MM.1S (cell line): ENCODE results near the gene GPX4.

Experiments used
- DNase-seq: peaks from one replicate; pipeline ENCODE4 v3.0.0-alpha.2; 2015
- H2AFZ ChIP-seq: fragments of 300-600 bp; sonication (generic); 2 replicates; pipeline ENCODE4 v1.6.0; 2016; ENCODE audit warnings: antibody characterized with exemption, low read length
- H3F3A ChIP-seq: fragments of 300-600 bp; sonication (generic); 2 replicates; pipeline ENCODE4 v1.6.1; 2016; ENCODE audit warnings: mild to moderate bottlenecking, antibody characterized with exemption, low read length, moderate library complexity, mixed read lengths; ENCODE audit not compliant: insufficient read depth
- H3K27ac ChIP-seq: fragments of 300-600 bp; sonication (generic); 2 replicates; pipeline ENCODE4 v1.5.1; 2016; ENCODE audit warnings: mild to moderate bottlenecking, low read length
- H3K27me3 ChIP-seq: fragments of 300-600 bp; sonication (generic); replicated peaks from 2 replicates; pipeline ENCODE4 v1.6.0; 2016; ENCODE audit warnings: low read length; ENCODE audit not compliant: insufficient read depth
- H3K36me3 ChIP-seq: fragments of 300-600 bp; sonication (generic); replicated peaks from 2 replicates; pipeline ENCODE4 v1.6.1; 2016; ENCODE audit warnings: mild to moderate bottlenecking, low read length, mixed read lengths; ENCODE audit not compliant: insufficient read depth
- H3K4me1 ChIP-seq: fragments of 300-600 bp; sonication (generic); 2 replicates; pipeline ENCODE4 v1.6.1; 2016; ENCODE audit warnings: low read length, mixed read lengths
- H3K4me2 ChIP-seq: fragments of 300-600 bp; sonication (generic); 2 replicates; pipeline ENCODE4 v1.6.0; 2016; ENCODE audit warnings: low read depth, low read length
- H3K4me3 ChIP-seq: fragments of 300-600 bp; sonication (generic); 2 replicates; pipeline ENCODE4 v1.5.1; 2016; ENCODE audit warnings: low read length, mixed read lengths
- H3K79me2 ChIP-seq: fragments of 300-600 bp; sonication (generic); 2 replicates; pipeline ENCODE4 v1.6.1; 2016; ENCODE audit warnings: mixed run types, low read length, mixed read lengths
- H3K9ac ChIP-seq: fragments of 300-600 bp; sonication (generic); 2 replicates; pipeline ENCODE4 v1.6.1; 2016; ENCODE audit warnings: low read length, mixed read lengths
- H3K9me2 ChIP-seq: fragments of 300-600 bp; sonication (generic); replicated peaks from 2 replicates; pipeline ENCODE4 v1.6.1; 2016; ENCODE audit warnings: mild to moderate bottlenecking, low read length, mixed read lengths; ENCODE audit not compliant: insufficient read depth
- H3K9me3 ChIP-seq: fragments of 300-600 bp; sonication (generic); replicated peaks from 2 replicates; pipeline ENCODE4 v1.6.1; 2016; ENCODE audit warnings: mild to moderate bottlenecking, low read length, mixed read lengths; ENCODE audit not compliant: insufficient read depth
- H4K20me1 ChIP-seq: fragments of 300-600 bp; sonication (generic); 2 replicates; pipeline ENCODE4 v1.6.1; 2016; ENCODE audit warnings: mild to moderate bottlenecking, low read length, moderate library complexity, mixed read lengths; ENCODE audit not compliant: insufficient read depth
- CTCF ChIP-seq: fragments of 300-600 bp; sonication (generic); IDR thresholded peaks from 2 replicates; pipeline ENCODE4 v1.5.1; 2016; ENCODE audit warnings: antibody characterized with exemption, low read length, mixed read lengths
- EZH2 ChIP-seq: fragments of 300-600 bp; sonication (generic); optimal IDR thresholded peaks from 2 replicates; pipeline ENCODE3; 2017; ENCODE audit warnings: low read depth, mild to moderate bottlenecking, antibody characterized with exemption, low read length, mixed read lengths
- EZH2phosphoT487 ChIP-seq: fragments of 300-600 bp; sonication (generic); IDR thresholded peaks from 2 replicates; pipeline ENCODE4 v1.6.1; 2018; ENCODE audit warnings: antibody characterized with exemption, low read length

Gene GPX4

DNA sequence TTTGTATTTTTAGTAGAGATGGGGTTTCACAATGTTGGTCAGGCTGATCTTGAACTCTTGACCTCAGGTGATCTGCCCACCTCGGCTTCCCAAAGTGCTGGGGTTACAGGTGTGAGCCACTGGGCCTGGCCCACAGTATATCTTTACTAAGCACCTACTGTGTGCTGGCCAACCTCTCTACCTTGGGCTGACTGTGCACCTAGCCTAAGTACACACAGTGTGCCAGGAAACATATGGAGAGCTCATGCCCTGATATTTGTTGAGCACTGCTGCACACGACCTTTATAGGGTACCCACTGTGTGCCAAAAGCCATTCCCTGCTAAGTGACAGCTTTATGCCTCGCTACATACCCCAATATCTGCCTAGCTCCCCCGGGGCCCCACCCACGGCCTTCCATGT lies 43.1 kb upstream of the GPX4 start:
- Histone ChIP-seq H3K79me2 (no peaks in the 10 kb centered on the region), H3K4me1 (peaks cover 11% of the 10 kb centered on the region; the same call in 1 of the 2 replicates), H3F3A (peaks cover 19% of the 10 kb centered on the region), H3K9ac (no peak overlapping the region), H3K27ac (no peak overlapping the region), H4K20me1 (no peaks in the 10 kb centered on the region), H3K36me3 (no peaks in the 10 kb centered on the region), H2AFZ (no peak overlapping the region), H3K4me3 (no peak overlapping the region), H3K9me3 (no peaks in the 10 kb centered on the region), H3K9me2 (no peaks in the 10 kb centered on the region), H3K4me2 (no peak overlapping the region), H3K27me3 (no peaks in the 10 kb centered on the region)
- DNase-seq, result no peak
- no peak for TF ChIP-seq EZH2phosphoT487
- no peak for TF ChIP-seq CTCF
- TF ChIP-seq EZH2, result no peak

- TF ChIP-seq EZH2phosphoT487 (no peak), CTCF (no peak), EZH2 (no peak)
- peaks cover 4% of the 10 kb centered on the region for H3K79me2 ChIP-seq
- no peaks in the 10 kb centered on the region for H3K27me3 ChIP-seq
- no peaks in the 10 kb centered on the region for H3K9me3 ChIP-seq
- no peak for DNase-seq
- no peaks in the 10 kb centered on the region for H3K36me3 ChIP-seq
- peaks cover 17% of the 10 kb centered on the region; the same call in 1 of the 2 replicates for H3K4me1 ChIP-seq
- no peak overlapping the region for H3K27ac ChIP-seq
- no peaks in the 10 kb centered on the region for H3K9me2 ChIP-seq
- no peak overlapping the region for H3K4me3 ChIP-seq
- H3F3A ChIP-seq, result peaks cover 31% of the 10 kb centered on the region
- no peak overlapping the region for H2AFZ ChIP-seq
- no peaks in the 10 kb centered on the region for H4K20me1 ChIP-seq
- no peak overlapping the region for H3K4me2 ChIP-seq
- H3K9ac ChIP-seq, result no peak overlapping the region
These were observed 41.8 kb upstream of the GPX4 start for GRCh38 chr19:1061987-1062386.

DNA sequence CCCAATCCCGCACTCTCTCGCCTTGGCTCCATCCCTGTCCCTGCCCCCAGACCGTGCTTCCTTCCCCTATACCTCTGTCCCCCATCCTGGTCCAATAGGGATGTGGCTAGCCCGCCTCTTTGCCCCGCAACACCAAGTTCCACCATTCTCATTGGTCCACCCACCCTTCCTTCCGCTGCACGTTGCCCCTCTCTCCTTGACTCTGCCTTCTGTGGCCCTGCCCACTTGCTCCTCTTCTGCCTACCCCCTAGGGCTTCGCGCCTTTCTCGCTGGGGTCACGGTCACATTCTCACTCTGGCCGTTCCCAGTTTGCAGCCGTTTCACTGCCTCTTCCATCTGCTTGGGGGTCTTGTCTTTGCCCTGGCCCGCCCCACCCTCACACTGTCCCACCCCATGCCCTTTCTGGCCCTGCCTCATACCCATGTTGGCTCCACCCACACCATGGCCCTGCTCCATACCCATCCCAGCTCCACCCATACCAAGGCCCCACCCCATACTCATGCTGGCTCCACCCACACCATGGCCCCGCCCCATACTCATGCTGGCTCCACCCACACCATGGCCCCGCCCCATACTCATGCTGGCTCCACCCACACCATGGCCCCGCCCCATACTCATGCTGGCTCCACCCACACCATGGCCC lies 41.3 kb upstream of the GPX4 start:
- H3K9ac ChIP-seq, result no peak overlapping the region
- H3K4me2 ChIP-seq, result no peak overlapping the region
- H3K9me2 ChIP-seq, result no peaks in the 10 kb centered on the region
- no peak overlapping the region for H3K4me3 ChIP-seq
- no peaks in the 10 kb centered on the region for H3K27me3 ChIP-seq
- H2AFZ ChIP-seq, result no peak overlapping the region
- no peaks in the 10 kb centered on the region for H3K9me3 ChIP-seq
- no peak for TF ChIP-seq EZH2phosphoT487
- no peak for TF ChIP-seq EZH2
- TF ChIP-seq CTCF, result no peak
- peaks cover 10% of the 10 kb centered on the region for H3K79me2 ChIP-seq
- no peaks in the 10 kb centered on the region for H4K20me1 ChIP-seq
- no peak for DNase-seq
- no peaks in the 10 kb centered on the region for H3K36me3 ChIP-seq
- H3K27ac ChIP-seq, result no peak overlapping the region
- H3K4me1 ChIP-seq, result peaks cover 17% of the 10 kb centered on the region; the same call in 1 of the 2 replicates
- peaks cover 35% of the 10 kb centered on the region for H3F3A ChIP-seq
